Activated CD4-positive, alpha-beta T cell treated with anti-CD3 and anti-CD28 coated beads, Interleukin-2, amount 10 ng/mL, durations not matched to agents 7 days and 5 days (primary cell): ENCODE results near the gene MAN2A1. TPM values are rescaled to one million over a fixed set of nuclear protein-coding genes. Genes with fewer than 3 reads are reported as not detected.

Source experiments
- CTCF ChIA-PET: fragments of 350-600 bp; sonication (Branson Sonifier 250); formaldehyde crosslinking; loops from one replicate; lab custom pipeline; 2021; ENCODE audit warnings: antibody characterized with exemption; lab: Charles Lee
- POLR2A ChIA-PET: fragments of 350-600 bp; sonication (Branson Sonifier 250); formaldehyde crosslinking; loops from one replicate; lab custom pipeline; 2021; ENCODE audit warnings: antibody characterized with exemption; lab: Charles Lee
- DNase-seq: peaks from one replicate; pipeline ENCODE4 v3.0.0-alpha.2; 2020
- H3K27ac Mint-ChIP-seq: one replicate; pipeline ENCODE4 v1.8.0; 2021; ENCODE audit warnings: mild to moderate bottlenecking, moderate library complexity, mixed read lengths
- H3K27me3 Mint-ChIP-seq: one replicate; pipeline ENCODE4 v1.8.0; 2021; ENCODE audit warnings: mixed read lengths
- H3K36me3 Mint-ChIP-seq: one replicate; pipeline ENCODE4 v1.8.0; 2021; ENCODE audit warnings: low read depth, mixed read lengths
- H3K4me1 Mint-ChIP-seq: one replicate; pipeline ENCODE4 v1.8.0; 2021; ENCODE audit warnings: mixed read lengths
- H3K4me3 Mint-ChIP-seq: one replicate; pipeline ENCODE4 v1.8.0; 2021; ENCODE audit warnings: mild to moderate bottlenecking, moderate library complexity, mixed read lengths
- H3K9me3 Mint-ChIP-seq: one replicate; pipeline ENCODE4 v1.8.0; 2021; ENCODE audit warnings: mixed read lengths
- total RNA-seq, 2 experiments: library from RNA; stranded (reverse); gene quantifications; one replicate each; pipeline ENCODE4 v1.2.3, GENCODE V29; 2021

MAN2A1 gene
- total RNA-seq = 10 to 100 TPM; 39.2 to 45.9 TPM

DNA sequence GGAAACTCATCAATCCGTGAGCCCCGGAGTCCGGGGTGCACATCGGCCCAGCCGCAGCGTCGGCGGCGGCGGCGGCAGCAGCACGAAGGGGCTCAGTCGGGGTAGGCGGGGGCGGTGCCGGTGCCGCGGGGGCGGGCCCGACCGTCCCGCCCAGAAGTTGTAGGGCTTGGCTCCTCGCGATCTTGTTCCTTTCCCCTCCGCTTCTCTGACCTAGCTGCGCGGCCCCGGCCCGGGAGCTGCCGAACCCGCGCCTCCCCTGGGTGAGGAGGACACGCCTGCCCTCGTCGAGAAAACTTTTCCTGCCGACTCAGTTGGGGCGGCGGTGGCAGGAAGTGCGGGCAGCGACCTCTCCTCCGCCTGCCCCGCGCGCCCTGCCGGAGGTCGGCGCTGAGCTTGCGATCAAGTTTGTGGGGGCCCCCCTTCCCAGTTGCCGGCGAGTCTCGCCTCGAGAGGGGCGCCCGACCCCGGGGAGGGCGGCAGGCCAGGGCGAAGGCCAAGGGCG is at the start of gene MAN2A1:
Gene MAN2A1, plus strand, starts transcription at position 188 of the 502 bp plus-strand sequence. CDS start 491 bp downstream, outside the sequence.
- Mint-ChIP-seq H3K4me3 (peak within 1 kb of the TSS; percentile 95), H3K4me1 (peaks cover 45% of the 10 kb centered on the region), H3K27ac (peak within 1 kb of the TSS; percentile 94), H3K9me3 (peaks cover 10% of the 10 kb centered on the region), H3K27me3 (no peaks in the 10 kb centered on the region), H3K36me3 (peaks cover 18% of the 10 kb centered on the region)
- CTCF ChIA-PET = interaction anchor here (1.2 to 1.8 kb wide), 2 partner anchors 18 to 373 kb away, joined by 3 to 4 read pairs; no protein-coding TSS in a partner anchor
- peak; percentile 87 for DNase-seq
- POLR2A ChIA-PET = interaction anchor here (0.5 kb wide), 1 partner anchor 659 kb away, joined by 3 read pairs; no protein-coding TSS in a partner anchor

GRCh38 chr5:109640976-109641375 is 48.8 kb upstream of the MAN2A1 start:
- Mint-ChIP-seq H3K27ac (no peak overlapping the region), H3K9me3 (no peaks in the 10 kb centered on the region), H3K27me3 (peaks cover 4% of the 10 kb centered on the region), H3K4me1 (no peaks in the 10 kb centered on the region), H3K36me3 (no peaks in the 10 kb centered on the region), H3K4me3 (no peak overlapping the region)
- ChIA-PET CTCF (no interaction called here), POLR2A (no interaction called here)
- no peak for DNase-seq

GRCh38 chr5:109643791-109644350 is 45.9 kb upstream of the MAN2A1 start:
- Mint-ChIP-seq H3K9me3 (no peaks in the 10 kb centered on the region), H3K36me3 (no peaks in the 10 kb centered on the region), H3K27me3 (no peaks in the 10 kb centered on the region), H3K27ac (no peak overlapping the region), H3K4me1 (no peaks in the 10 kb centered on the region), H3K4me3 (no peak overlapping the region)
- DNase-seq = no peak
- CTCF ChIA-PET = no interaction called here
- POLR2A ChIA-PET = no interaction called here

DNA sequence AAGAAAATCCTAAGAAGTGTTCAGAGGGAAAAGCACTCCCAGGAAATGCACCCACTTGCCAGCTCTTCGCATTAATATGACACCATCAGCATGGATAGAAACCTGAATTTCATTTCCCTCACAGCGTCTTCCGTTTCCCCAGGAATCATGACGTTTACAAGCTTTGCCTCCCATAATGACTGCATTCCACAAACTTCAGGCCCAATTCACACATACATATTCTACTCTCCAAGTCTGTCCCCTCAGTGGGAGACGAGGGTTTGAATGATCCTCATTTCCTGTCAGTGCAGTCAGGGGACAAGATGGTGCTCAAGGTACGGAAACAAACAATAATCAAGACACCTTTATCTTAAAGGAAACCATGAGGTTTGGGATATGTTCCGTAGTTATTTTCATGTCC is 44.9 kb upstream of the MAN2A1 start:
- ChIA-PET POLR2A (no interaction called here), CTCF (no interaction called here)
- Mint-ChIP-seq H3K4me1 (no peaks in the 10 kb centered on the region), H3K4me3 (no peak overlapping the region), H3K27ac (no peak overlapping the region), H3K36me3 (no peaks in the 10 kb centered on the region), H3K27me3 (no peaks in the 10 kb centered on the region), H3K9me3 (no peaks in the 10 kb centered on the region)
- no peak for DNase-seq

DNA sequence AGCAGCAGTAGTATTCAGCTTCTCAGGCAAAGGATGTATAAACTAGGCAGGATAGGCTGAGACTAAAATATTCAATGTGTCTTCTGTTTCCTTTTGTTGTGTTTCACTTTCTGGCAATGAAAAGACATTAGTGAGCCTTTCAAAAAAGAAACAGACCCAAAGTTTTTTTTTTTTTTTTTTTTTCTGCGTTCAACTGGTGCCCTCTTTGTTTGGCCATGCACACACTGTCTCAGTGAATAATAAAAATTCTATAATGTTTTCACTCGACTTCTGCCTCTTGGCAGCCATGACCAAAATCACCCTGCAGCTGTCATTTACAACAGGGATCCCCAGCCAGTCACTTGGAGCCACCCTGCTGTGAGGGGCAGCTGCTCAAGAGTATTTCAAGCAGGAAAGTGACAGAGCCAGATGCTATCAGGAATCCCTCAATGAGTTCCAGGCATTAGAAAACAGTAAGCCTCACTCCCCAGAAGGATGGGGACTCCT is 44.0 kb upstream of the MAN2A1 start:
- H3K27me3 Mint-ChIP-seq = no peaks in the 10 kb centered on the region
- no peak for DNase-seq
- H3K9me3 Mint-ChIP-seq = no peaks in the 10 kb centered on the region
- H3K4me1 Mint-ChIP-seq = no peaks in the 10 kb centered on the region
- POLR2A ChIA-PET = no interaction called here
- H3K4me3 Mint-ChIP-seq = no peak overlapping the region
- H3K36me3 Mint-ChIP-seq = no peaks in the 10 kb centered on the region
- no peak overlapping the region for H3K27ac Mint-ChIP-seq
- CTCF ChIA-PET = interaction anchor here (0.7 kb wide), 2 partner anchors 770 to 1422 kb away, joined by 3 read pairs; no protein-coding TSS in a partner anchor

- no peak for DNase-seq
- Mint-ChIP-seq H3K4me1 (no peaks in the 10 kb centered on the region), H3K27me3 (no peaks in the 10 kb centered on the region), H3K27ac (no peak overlapping the region), H3K9me3 (no peaks in the 10 kb centered on the region), H3K36me3 (no peaks in the 10 kb centered on the region), H3K4me3 (no peak overlapping the region)
- POLR2A ChIA-PET = no interaction called here
- CTCF ChIA-PET = interaction anchor here (1.1 kb wide), 1 partner anchor 39 kb away, joined by 3 read pairs; no protein-coding TSS in a partner anchor
Measured at GRCh38 chr5:109649318-109649717, 40.4 kb upstream of the MAN2A1 start.

GRCh38 chr5:109650493-109650892 is 39.2 kb upstream of the MAN2A1 start:
- Mint-ChIP-seq H3K36me3 (no peaks in the 10 kb centered on the region), H3K27ac (no peak overlapping the region), H3K27me3 (no peaks in the 10 kb centered on the region), H3K9me3 (no peaks in the 10 kb centered on the region), H3K4me3 (no peak overlapping the region), H3K4me1 (no peaks in the 10 kb centered on the region)
- POLR2A ChIA-PET = no interaction called here
- DNase-seq = no peak
- CTCF ChIA-PET = no interaction called here

DNA sequence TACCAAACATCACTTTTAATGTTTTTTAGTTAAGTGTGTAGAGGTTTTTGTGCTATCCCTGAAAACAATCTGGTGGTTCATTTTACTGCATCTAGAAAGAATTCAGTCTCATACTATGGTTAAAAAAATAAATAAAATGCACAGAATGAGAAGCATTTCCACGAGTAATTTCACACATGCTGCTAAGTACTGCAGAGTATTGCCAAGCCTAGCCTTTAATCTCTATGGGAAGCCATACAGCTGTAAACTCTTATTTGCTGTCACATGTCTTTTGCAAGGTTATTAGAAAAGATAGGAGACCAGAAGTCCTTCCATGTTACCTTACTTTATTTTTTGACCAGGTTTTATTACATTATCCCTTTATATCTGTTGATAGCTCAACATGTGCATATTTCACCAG is 37.6 kb upstream of the MAN2A1 start:
- POLR2A ChIA-PET = no interaction called here
- Mint-ChIP-seq H3K27ac (no peak overlapping the region), H3K4me3 (no peak overlapping the region), H3K4me1 (peaks cover 11% of the 10 kb centered on the region), H3K27me3 (no peaks in the 10 kb centered on the region), H3K36me3 (no peaks in the 10 kb centered on the region), H3K9me3 (no peaks in the 10 kb centered on the region)
- CTCF ChIA-PET = no interaction called here
- no peak for DNase-seq

- Mint-ChIP-seq H3K36me3 (no peaks in the 10 kb centered on the region), H3K4me1 (peaks cover 15% of the 10 kb centered on the region), H3K27ac (no peak overlapping the region), H3K9me3 (no peaks in the 10 kb centered on the region), H3K4me3 (no peak overlapping the region), H3K27me3 (peaks cover 4% of the 10 kb centered on the region)
- POLR2A ChIA-PET = no interaction called here
- CTCF ChIA-PET = no interaction called here
- no peak for DNase-seq
Measured at GRCh38 chr5:109653042-109653441, 36.7 kb upstream of the MAN2A1 start.

DNA sequence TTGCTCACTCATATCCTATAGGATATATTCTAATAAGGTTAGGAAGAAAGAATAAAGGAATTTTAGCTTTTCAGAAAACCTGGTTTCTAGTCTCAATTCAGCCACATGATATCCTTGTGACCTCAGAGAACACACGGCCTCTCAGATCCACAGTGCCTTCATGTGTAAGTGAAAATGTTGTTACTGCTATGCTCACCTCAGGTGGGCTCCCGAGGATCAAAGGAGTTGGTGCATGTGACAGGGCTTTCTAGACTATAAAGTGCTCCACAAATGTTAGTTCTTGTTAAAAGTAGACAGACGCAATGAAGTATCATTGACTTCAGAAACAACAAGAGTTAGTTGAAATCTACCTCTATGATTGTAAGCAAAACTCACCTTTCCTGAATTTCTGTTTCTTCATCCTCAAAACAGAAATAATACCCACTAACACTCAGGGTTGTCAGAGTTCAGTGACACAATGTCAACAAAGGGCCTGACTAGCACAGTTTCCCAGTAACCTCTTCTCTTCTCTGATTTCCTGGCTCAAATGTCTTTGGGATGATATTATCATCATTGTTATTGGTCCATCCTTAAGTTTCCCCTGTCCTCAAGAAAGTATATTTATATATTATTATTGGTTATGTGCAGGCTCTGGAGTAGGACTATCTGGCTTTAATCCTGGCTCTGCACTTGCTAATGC is 36.0 kb upstream of the MAN2A1 start:
- ChIA-PET POLR2A (no interaction called here), CTCF (no interaction called here)
- H3K36me3 Mint-ChIP-seq = no peaks in the 10 kb centered on the region
- peaks cover 9% of the 10 kb centered on the region for H3K27me3 Mint-ChIP-seq
- no peaks in the 10 kb centered on the region for H3K9me3 Mint-ChIP-seq
- no peak for DNase-seq
- no peak overlapping the region for H3K4me3 Mint-ChIP-seq
- H3K27ac Mint-ChIP-seq = no peak overlapping the region
- peaks cover 15% of the 10 kb centered on the region for H3K4me1 Mint-ChIP-seq

GRCh38 chr5:109654455-109654854 is 35.3 kb upstream of the MAN2A1 start:
- ChIA-PET CTCF (no interaction called here), POLR2A (no interaction called here)
- peaks cover 13% of the 10 kb centered on the region for H3K27me3 Mint-ChIP-seq
- peaks cover 15% of the 10 kb centered on the region for H3K4me1 Mint-ChIP-seq
- H3K4me3 Mint-ChIP-seq = no peak overlapping the region
- H3K36me3 Mint-ChIP-seq = no peaks in the 10 kb centered on the region
- H3K27ac Mint-ChIP-seq = peak overlapping the region; percentile 32
- DNase-seq = no peak
- H3K9me3 Mint-ChIP-seq = no peaks in the 10 kb centered on the region

GRCh38 chr5:109655841-109656240 is 33.9 kb upstream of the MAN2A1 start:
- peaks cover 15% of the 10 kb centered on the region for H3K4me1 Mint-ChIP-seq
- no peak overlapping the region for H3K27ac Mint-ChIP-seq
- H3K9me3 Mint-ChIP-seq = no peaks in the 10 kb centered on the region
- DNase-seq = no peak
- H3K27me3 Mint-ChIP-seq = peaks cover 20% of the 10 kb centered on the region
- ChIA-PET POLR2A (no interaction called here), CTCF (no interaction called here)
- no peaks in the 10 kb centered on the region for H3K36me3 Mint-ChIP-seq
- H3K4me3 Mint-ChIP-seq = no peak overlapping the region

DNA sequence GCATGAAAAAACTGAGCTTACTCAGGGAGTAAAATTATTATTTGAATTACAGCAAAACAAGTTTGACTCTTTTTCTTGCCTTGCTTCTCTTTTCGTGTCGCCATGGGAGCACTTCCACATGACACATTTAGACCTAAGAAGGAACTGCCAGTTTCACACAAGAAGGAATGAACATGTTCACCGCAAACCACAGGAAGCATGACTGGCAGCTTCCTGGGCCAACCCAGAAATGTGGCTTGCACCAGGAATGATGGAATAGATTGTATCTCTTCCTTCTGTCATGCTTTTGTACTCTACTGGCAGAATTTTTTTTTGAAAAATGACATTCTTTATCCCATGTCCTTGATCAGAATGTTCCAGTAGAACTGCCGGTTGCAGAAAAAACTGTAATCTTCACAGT is 32.9 kb upstream of the MAN2A1 start:
- ChIA-PET POLR2A (no interaction called here), CTCF (no interaction called here)
- no peak overlapping the region for H3K27ac Mint-ChIP-seq
- peak; percentile 70 for DNase-seq
- no peak overlapping the region for H3K4me3 Mint-ChIP-seq
- H3K36me3 Mint-ChIP-seq = no peaks in the 10 kb centered on the region
- no peaks in the 10 kb centered on the region for H3K9me3 Mint-ChIP-seq
- H3K27me3 Mint-ChIP-seq = peaks cover 20% of the 10 kb centered on the region
- peaks cover 15% of the 10 kb centered on the region for H3K4me1 Mint-ChIP-seq
